ENCODE measurements around the gene SCYGR3. TPM values are rescaled to one million over a fixed set of nuclear protein-coding genes. Genes with fewer than 3 reads are reported as not detected.

The SCYGR3 gene
- total RNA-seq, result not detected

- Histone ChIP-seq H3K4me1 (no peaks in the 10 kb centered on the region), H3K9me3 (no peaks in the 10 kb centered on the region), H3K27ac (no peak within 1 kb of the TSS), H3K36me3 (no peaks in the 10 kb centered on the region), H3K4me3 (no peak within 1 kb of the TSS), H3K27me3 (no peaks in the 10 kb centered on the region)
- no peak for DNase-seq
- 79% methylated on average over 2 of the region's 4 CpGs; no CpG with 5 or more reads in 1 of the 2 donors for WGBS, 2 donors (ENCODE audit: low coverage in 1 of 2)
- intact Hi-C loops (cut with DNase I; ENCODE audit: low total_unique reads) (no loop called here), in situ Hi-C loops (cut with MboI; ENCODE audit: low pct_ligation_motif_present in 1 of 4, low pct_unique_long_range_greater_than_20kb in 1 of 4, low sequenced_read_pairs in 3 of 4) (no loop called here)
- TF ChIP-seq POLR2AphosphoS5 (IDR thresholded peaks at IDR 0.05), result no peak
- TF ChIP-seq CTCF (IDR thresholded peaks at IDR 0.05), result no peak
- TF ChIP-seq EP300 (IDR thresholded peaks at IDR 0.05; ENCODE audit: low read depth), result no peak
- no peak for TF ChIP-seq POLR2A (IDR thresholded peaks at IDR 0.05)
Observed at GRCh38 chr2:227614740-227615139, at the start of gene SCYGR3. Gene SCYGR3 (minus strand): TSS chr2:227614840. CDS start chr2:227614840, 0 bp downstream.

- TF ChIP-seq POLR2A (IDR thresholded peaks at IDR 0.05) (no peak), POLR2AphosphoS5 (IDR thresholded peaks at IDR 0.05) (no peak), EP300 (IDR thresholded peaks at IDR 0.05; ENCODE audit: low read depth) (no peak), CTCF (IDR thresholded peaks at IDR 0.05) (no peak)
- Histone ChIP-seq H3K4me1 (peaks cover 0 to 14% (median 3%) of the 10 kb centered on the region in 4 donors), H3K27ac (no peak overlapping the region), H3K27me3 (no peaks in the 10 kb centered on the region), H3K36me3 (no peaks in the 10 kb centered on the region), H3K9me3 (no peaks in the 10 kb centered on the region), H3K4me3 (no peak overlapping the region)
- in situ Hi-C loops (cut with MboI; ENCODE audit: low pct_ligation_motif_present in 1 of 4, low pct_unique_long_range_greater_than_20kb in 1 of 4, low sequenced_read_pairs in 3 of 4) (loop anchor here (5.0 to 25.0 kb wide), 6 partner anchors 93 to 203 kb away; partner anchors contain the start of gene DAW1 (in 1 of the 4)), intact Hi-C loops (cut with DNase I; ENCODE audit: low total_unique reads) (no loop called here)
- DNase-seq, result no peak
- WGBS, 2 donors (ENCODE audit: low coverage in 1 of 2), result 42 to 52% methylated on average over 3 of the region's 3 CpGs
Observed at GRCh38 chr2:227661827-227662226, 47.2 kb upstream of the SCYGR3 start.

- Histone ChIP-seq H3K4me3 (no peak overlapping the region), H3K9me3 (no peaks in the 10 kb centered on the region), H3K4me1 (peaks cover 0 to 14% (median 3%) of the 10 kb centered on the region in 4 donors), H3K27me3 (no peaks in the 10 kb centered on the region), H3K36me3 (no peaks in the 10 kb centered on the region), H3K27ac (no peak overlapping the region)
- in situ Hi-C loops (cut with MboI; ENCODE audit: low pct_ligation_motif_present in 1 of 4, low pct_unique_long_range_greater_than_20kb in 1 of 4, low sequenced_read_pairs in 3 of 4), result loop anchor here (5.0 to 25.0 kb wide), 6 partner anchors 94 to 204 kb away; partner anchors contain the start of gene DAW1 (in 1 of the 4)
- WGBS, 2 donors (ENCODE audit: low coverage in 1 of 2), result 54 to 60% methylated on average over 2 to 7 of the region's 7 CpGs
- TF ChIP-seq POLR2A (IDR thresholded peaks at IDR 0.05) (no peak), POLR2AphosphoS5 (IDR thresholded peaks at IDR 0.05) (no peak), EP300 (IDR thresholded peaks at IDR 0.05; ENCODE audit: low read depth) (no peak), CTCF (IDR thresholded peaks at IDR 0.05) (no peak)
- intact Hi-C loops (cut with DNase I; ENCODE audit: low total_unique reads), result no loop called here
- no peak for DNase-seq
Observed at GRCh38 chr2:227661025-227661649, 46.5 kb upstream of the SCYGR3 start.

- no peak for DNase-seq
- no peak overlapping the region for H3K4me3 ChIP-seq
- no peaks in the 10 kb centered on the region for H3K27me3 ChIP-seq
- WGBS, 2 donors (ENCODE audit: low coverage in 1 of 2), result 63% methylated on average over 8 of the region's 8 CpGs
- H3K4me1 ChIP-seq, result peaks cover 0 to 14% (median 3%) of the 10 kb centered on the region in 4 donors
- intact Hi-C loops (cut with DNase I; ENCODE audit: low total_unique reads) (loop anchor here (5.0 kb wide), 2 partner anchors 110 to 185 kb away; partner anchors contain the start of gene AGFG1), in situ Hi-C loops (cut with MboI; ENCODE audit: low pct_ligation_motif_present in 1 of 4, low pct_unique_long_range_greater_than_20kb in 1 of 4, low sequenced_read_pairs in 3 of 4) (loop anchor here in 2 of 4 donors (25.0 kb wide), 2 partner anchors 105 to 205 kb away; partner anchors contain the start of gene DAW1 (in 1 of the 2))
- no peak overlapping the region for H3K27ac ChIP-seq
- no peaks in the 10 kb centered on the region for H3K9me3 ChIP-seq
- no peaks in the 10 kb centered on the region for H3K36me3 ChIP-seq
- TF ChIP-seq POLR2A (IDR thresholded peaks at IDR 0.05) (no peak), POLR2AphosphoS5 (IDR thresholded peaks at IDR 0.05) (no peak), CTCF (IDR thresholded peaks at IDR 0.05) (no peak), EP300 (IDR thresholded peaks at IDR 0.05; ENCODE audit: low read depth) (no peak)
Observed at GRCh38 chr2:227657199-227657845, 42.7 kb upstream of the SCYGR3 start.

All from transverse colon (tissue), 4 donors.